Amygdala (tissue), 56 donors: ENCODE results near the gene FRMPD4.

Experiments used
- DNase-seq, 56 donors: peaks; one replicate each; lab custom pipeline; 2025; lab: John Stamatoyannopoulos, UW

The FRMPD4 gene

DNA sequence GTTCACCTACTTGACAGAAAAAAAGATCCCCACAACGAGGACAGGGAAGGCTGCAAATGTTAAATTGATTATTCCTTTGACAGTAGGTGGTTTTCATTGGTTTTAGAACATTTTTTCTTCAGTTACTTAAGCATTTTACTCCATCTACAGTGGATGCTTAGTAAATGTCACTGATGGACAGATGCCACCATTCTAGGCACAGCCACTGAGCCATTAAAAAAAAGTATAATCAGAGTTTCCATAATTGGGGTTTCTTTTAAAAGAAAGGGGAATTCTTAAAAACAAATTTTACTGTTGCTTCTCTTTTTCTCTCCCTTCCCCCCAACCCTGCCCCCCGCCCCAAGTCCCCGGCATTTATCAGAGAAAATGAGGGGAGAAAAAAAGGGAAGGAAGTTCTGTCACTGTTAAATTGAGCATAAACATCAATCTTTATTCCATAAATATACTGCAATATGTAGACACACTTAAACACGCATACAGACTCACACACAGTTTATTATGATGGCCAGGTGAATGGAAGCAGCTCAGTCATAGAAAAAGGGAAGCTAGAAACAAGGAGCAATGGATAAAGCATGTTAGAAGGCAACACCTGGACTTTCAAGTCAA lies 573.3 kb downstream of the FRMPD4 start:
- DNase-seq = no peak

GRCh38 chrX:12716574-12716973 lies 578.3 kb downstream of the FRMPD4 start:
- DNase-seq = no peak

GRCh38 chrX:12719837-12720236 lies 581.6 kb downstream of the FRMPD4 start:
- DNase-seq = no peak

DNA sequence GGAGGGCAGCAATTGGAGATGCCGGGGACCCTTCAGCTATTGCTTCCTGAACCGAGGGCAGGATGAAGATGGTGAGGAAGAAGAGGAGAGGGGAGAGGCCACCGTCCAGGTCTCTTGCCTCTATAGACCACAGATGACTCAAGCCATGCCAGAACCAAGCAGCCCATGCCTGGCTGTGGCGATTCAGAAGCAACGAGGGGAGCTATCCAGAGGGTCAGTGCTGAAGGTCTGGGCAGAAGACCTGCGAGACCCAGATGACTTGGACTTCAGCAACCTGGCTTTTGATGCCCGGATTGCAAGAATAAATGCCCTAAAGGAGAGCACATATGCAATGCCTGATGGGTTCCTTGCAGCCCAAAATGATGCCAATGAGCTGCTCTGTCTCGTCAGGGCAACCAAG lies 582.8 kb downstream of the FRMPD4 start:
- DNase-seq = no peak

DNA sequence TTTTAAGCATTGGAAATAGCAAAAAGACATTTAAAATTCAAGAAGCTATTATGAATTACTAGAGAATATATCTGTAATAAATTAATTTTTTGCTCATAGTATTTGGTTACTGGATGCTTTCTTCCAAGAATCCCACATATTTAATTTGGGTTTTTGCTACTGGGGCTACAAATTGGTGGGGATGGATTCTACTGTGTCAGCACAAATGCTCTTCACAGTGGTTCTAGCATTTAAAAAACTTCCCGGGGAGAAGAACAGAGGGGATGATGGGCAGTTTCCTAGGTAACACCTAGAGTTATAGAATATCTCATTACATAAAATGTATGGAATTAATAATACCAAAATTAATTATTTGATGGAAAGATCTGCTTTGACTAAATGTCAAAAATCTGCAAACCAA lies 584.0 kb downstream of the FRMPD4 start:
- no peak for DNase-seq

GRCh38 chrX:12741416-12741815 lies 603.1 kb downstream of the FRMPD4 start:
- no peak for DNase-seq

- no peak for DNase-seq
Observed at GRCh38 chrX:12747433-12747832, 609.2 kb downstream of the FRMPD4 start.

DNA sequence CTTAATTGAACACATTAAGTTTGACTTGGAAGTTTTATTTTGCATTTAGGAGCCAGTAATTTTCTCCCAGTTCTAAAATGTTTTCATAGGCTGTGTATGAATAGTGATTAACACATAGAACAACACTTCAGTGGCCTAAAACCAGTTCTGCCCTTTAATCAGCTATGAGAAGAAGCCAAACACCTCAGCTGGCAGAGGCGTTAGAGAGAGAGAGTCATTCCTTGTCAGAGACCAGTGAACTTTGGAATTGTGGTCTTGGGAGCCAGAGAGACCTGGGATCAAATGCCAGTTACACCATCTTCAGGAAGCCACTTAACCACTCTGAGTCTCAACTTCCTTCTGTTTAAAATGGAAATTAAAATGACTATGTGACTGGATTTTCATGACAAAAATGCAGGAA lies 613.6 kb downstream of the FRMPD4 start:
- no peak for DNase-seq

DNA sequence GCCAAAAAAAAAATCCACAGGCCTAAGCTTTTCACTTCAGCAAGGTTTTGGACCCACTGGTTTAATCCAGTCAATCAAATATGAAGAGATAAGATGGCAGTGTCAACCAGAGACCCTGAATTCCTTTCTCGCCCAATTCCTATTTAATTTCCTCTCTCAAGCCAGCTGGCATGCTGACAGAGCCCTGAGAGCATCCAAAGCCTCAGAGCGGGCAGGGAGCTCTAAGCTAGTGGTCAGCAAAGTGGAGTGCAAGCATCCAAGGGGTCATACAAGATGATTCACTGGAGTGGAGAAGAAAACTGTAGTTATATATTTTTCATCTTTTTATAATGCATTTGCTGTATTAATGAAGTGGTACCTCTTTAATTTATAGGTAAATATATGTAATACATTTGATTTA lies 615.1 kb downstream of the FRMPD4 start:
- DNase-seq = no peak

- DNase-seq = no peak
Observed at GRCh38 chrX:12758291-12758690, 620.0 kb downstream of the FRMPD4 start.

DNA sequence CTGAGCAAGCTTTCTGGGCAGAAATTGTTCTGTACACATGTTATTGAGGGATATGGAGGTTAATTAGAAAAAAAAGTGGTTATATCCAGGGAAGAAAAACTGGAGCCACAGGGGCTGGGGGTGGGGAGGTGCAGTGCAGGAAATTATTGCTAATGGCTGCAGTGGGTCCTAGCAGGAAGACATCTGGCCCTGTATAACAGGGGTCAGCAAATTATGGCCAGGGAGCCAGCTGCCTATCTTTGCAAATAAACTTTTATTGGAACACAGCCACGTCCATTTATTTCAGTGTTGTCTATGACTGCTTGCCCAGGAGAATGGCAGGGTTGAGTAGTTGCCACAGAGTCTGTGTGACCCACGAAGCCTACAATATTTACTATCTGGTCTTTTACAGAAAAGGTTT lies 629.6 kb downstream of the FRMPD4 start:
- no peak for DNase-seq

DNA sequence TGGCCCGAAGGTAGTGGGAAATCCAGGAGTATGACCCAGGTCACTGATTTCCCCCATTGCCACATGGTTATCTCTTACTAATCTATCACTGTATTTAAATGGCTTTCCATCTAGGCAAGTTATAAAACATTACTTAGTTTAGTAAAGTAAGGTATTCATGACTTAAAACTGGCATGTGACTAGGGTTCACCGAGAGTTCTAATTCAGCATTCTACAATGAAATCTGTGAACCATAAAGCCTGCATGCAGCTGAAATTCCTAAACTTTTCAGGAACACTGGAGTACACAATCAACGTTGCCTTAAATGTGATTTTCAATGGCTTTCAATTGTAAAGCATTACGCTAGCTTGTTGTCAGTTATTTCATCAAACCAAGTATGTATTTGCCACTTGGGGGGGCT lies 630.2 kb downstream of the FRMPD4 start:
- DNase-seq = no peak

DNA sequence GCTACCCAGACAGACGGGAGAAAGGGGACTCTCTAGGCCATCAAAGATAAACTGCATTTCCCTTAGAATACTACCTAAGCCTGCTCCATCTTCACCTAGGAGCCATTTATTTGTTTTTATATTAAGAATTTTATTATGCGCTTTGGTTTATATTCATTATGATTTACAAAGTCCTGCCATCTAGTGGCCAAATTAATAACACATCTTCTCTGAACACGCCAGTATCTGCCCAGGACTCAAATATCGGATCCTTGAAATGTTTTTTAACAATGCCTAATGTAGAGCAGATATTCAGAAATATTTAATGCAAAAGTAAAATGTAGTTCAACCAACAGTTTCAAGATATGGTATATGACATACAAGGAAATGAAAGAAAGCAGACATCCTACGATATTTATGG lies 632.2 kb downstream of the FRMPD4 start:
- DNase-seq = no peak

- DNase-seq = peak in 8 of 56 donors; percentile 0 to 26 (median 0)
Observed at GRCh38 chrX:12771445-12772069, 633.3 kb downstream of the FRMPD4 start.
